ENCODE results near the gene WFIKKN2.

Gene WFIKKN2

GRCh38 chr17:50808888-50809287 is 26.5 kb upstream of the WFIKKN2 start:
- no peak for DNase-seq

GRCh38 chr17:50813583-50813982 is 21.8 kb upstream of the WFIKKN2 start:
- no peak for DNase-seq

GRCh38 chr17:50815400-50815799 is 20.0 kb upstream of the WFIKKN2 start:
- DNase-seq = no peak

DNA sequence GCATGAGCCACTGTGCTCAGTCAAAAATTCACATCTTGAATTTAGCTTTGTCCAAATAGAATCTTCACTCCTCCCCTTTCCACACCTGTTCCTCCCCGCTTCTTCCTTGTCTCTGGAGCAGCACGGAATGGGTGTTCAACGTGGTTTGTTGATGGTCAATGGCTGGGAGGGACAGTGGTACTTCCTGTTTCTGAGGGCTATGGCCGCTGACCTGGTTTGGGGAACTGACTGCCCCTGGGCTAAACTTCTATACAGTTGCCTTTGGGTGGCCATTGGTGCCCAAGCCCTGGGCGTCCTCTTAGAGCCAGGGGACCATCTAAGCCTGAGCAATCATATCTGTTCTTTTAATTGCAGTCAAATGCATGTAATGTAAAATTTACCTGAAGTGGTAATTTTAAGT is 19.1 kb upstream of the WFIKKN2 start:
- DNase-seq = no peak

GRCh38 chr17:50816771-50817751 is 18.3 kb upstream of the WFIKKN2 start:
- peak; percentile 70 for DNase-seq

DNA sequence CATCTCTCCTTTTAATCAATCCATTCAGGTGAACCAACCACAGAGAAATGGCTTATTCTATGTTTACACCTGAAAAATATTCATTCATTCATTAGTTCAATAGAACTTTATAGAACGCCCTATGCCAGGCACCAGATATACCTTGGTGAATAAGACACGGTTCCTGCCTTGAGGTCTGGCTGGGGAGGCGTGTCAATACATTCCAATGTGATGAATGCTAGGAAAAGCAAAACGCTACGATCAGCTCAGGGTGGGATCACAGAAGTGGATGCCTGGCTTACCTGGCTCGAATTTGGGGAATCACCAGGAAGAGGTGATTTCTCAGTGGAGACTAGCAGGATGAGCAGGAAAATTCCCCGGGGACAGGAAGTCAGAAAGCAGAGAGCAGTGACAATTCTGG is 17.5 kb upstream of the WFIKKN2 start:
- DNase-seq = no peak

- no peak for DNase-seq
These were observed 17.1 kb upstream of the WFIKKN2 start for GRCh38 chr17:50818261-50818660.

GRCh38 chr17:50818921-50819657 is 16.3 kb upstream of the WFIKKN2 start:
- DNase-seq = no peak

GRCh38 chr17:50820651-50821050 is 14.7 kb upstream of the WFIKKN2 start:
- DNase-seq = no peak

DNA sequence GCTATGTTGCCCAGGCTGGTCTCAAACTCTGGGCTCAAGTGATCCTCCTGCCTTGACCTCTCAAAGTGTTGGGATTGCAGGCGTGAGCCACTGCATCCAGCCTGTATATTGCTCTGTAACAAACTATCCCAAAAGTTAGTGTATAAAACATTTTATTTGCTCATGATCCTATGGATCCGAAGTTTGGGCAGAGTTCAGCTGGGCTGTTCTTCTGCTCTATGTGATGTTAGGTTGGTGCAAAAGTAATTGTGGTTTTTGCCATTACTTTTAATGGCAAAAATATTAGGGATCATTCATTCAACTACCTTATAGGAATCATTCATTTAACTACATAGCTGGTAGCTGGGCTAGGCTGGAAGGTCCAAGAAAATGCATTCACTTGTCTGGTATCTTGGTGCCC is 12.8 kb upstream of the WFIKKN2 start:
- DNase-seq = no peak

- DNase-seq = no peak
These were observed 11.0 kb upstream of the WFIKKN2 start for GRCh38 chr17:50824429-50824828.

DNA sequence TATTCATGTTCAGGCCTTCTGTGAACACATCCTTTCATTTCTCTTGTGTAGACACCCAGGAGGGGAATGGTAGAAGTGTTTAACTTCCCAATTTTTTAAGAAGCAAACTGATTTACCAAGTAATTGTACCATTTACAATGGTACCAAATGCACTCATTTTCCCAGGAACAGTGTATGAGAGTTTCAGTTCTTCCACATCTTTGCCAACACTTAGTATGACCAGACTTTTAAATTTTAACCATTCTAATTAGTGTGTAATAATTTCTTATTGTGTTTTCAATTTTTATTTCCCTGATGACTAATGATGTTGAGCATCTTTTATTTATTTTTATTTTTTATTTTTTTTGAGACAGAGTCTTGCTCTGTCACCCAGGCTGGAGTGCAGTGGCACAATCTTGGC is 10.2 kb upstream of the WFIKKN2 start:
- no peak for DNase-seq

GRCh38 chr17:50828508-50829170 is 6.7 kb upstream of the WFIKKN2 start:
- DNase-seq = no peak

GRCh38 chr17:50829332-50829731 is 6.1 kb upstream of the WFIKKN2 start:
- DNase-seq = no peak

DNA sequence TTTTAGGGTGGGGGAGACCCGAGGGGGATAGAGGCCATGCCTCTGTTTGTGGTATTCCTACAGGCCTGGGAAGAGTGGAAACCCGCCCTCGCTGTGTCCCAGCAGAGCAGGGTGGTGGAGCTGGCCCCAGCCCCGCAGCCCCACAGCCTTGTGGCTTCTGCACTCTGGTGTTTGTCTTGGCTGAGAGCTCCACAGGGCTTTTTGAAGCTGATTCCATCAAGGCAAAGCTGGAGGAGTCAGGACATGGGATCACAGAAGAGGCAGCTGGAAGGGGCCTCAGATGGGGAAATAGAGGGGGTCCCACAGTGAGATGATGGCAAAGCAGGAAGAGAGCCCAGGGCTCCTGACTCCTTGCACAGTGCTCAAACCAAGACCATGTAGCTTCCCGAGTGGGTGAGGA is 5.0 kb upstream of the WFIKKN2 start:
- no peak for DNase-seq

GRCh38 chr17:50830994-50831393 is 4.4 kb upstream of the WFIKKN2 start:
- DNase-seq = no peak

DNA sequence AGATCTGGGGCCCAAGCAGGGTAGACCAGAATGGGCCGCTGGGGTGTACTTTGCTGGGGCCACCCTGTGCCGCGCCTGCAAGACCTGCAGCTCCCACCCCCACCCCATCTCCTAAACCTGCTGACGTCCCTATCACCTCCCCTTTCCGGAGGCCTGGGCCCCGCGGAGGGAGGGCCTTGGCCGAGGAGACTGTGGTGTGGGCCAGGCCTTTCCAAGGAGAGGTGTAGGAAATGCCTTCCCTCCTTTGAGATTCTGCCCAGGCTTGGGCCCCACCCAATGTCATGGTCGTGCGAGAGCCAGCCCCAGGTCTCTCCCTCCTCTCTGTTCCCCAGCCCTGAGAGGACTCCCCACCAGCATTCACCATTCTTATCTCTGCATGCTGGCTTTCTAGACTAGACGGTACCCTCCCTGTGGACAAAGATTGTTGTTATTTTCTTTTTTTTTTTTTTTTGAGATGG is 3.9 kb upstream of the WFIKKN2 start:
- DNase-seq = no peak

GRCh38 chr17:50832267-50832863 is 3.0 kb upstream of the WFIKKN2 start:
- DNase-seq = no peak

- no peak for DNase-seq
These were observed 2.5 kb upstream of the WFIKKN2 start for GRCh38 chr17:50832864-50833381.

DNA sequence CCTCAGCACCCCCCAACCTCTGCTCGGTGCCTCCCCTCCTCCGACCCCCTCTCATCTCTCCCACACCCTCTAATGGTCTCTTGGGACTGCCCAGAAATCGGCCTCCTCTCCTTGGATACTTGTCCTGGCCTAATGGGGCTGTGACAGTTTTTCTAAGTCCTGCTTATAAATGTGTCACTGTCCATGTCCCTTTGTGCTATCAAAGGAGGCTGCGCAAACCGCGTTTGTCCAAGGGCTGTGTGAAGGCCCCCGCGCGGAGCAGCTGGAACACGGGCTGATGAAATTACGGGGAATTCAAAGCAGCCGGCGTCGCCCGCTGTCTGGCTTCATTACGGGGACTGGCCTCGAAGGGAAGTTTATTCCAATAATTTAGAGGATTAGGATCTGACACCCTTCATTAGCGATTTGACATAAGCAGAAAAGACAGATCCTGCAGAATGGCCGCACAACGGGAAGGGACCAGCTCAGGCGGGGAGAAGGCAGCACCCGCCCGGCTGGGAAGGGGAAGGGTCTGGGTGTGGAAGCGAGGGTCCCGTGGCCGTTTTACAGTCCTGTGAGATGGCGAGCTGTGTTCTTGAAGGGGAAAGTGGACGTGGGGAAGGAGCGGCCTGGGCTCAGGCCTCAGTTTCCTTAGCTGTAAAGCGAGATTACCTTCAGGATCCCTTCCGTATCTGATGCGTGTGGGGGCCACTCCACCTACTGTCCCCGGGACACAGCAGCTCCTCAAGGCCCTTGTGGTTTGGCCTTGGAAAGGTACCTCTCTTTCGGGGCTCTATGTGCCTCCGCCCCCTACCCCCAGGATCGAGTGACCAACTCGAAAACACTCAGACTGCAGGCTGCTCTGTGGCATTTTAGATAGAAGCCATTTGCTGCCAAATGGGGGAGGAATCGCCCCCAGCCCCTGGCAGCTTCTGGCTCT is 1.6 kb upstream of the WFIKKN2 start:
- DNase-seq = no peak
